Vagina (tissue), 2 donors: ENCODE data around the gene GNAQ.

Experiments used
- POLR2AphosphoS5 ChIP-seq, 2 donors: sonication (generic); formaldehyde crosslinking; IDR thresholded peaks; one replicate each; pipeline ENCODE4 v1.9.0; 2017; ENCODE audit warnings: antibody characterized with exemption in 2 of 2, mild to moderate bottlenecking in 2 of 2, low read depth in 1 of 2; ENCODE audit not compliant: insufficient read depth in 1 of 2
- TF ChIP-seq, protein P1 (sequence below), 3 experiments: fragments of 450-650 bp in 2 of 3; fragments of 200-600 bp in 1 of 3; sonication (generic) in 1 of 3; IDR thresholded peaks; one replicate each; pipeline ENCODE4 v1.5.1; 2017 to 2019; ENCODE audit warnings: antibody characterized with exemption in 3 of 3, mild to moderate bottlenecking in 2 of 3, moderate library complexity in 2 of 3

DNA sequence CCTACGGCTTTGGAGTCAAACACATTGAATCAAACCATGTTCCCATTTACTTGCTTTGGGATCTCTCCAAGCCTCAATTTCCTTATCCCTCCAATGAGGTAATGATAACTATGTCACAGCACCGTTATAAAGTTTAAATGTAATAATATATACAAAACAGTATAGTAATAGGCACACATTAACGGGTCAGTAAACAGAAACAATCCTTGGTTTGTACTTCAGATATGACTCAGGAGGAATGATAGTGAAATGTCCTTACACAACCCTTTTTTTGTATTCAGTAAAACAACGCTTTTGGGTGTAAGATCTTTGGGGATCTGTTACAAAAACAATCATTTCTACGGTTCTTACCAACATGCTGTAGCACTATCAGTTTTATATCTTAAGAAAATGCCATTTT, 205.0 kb downstream of the GNAQ start:
- TF ChIP-seq, protein P1, sequence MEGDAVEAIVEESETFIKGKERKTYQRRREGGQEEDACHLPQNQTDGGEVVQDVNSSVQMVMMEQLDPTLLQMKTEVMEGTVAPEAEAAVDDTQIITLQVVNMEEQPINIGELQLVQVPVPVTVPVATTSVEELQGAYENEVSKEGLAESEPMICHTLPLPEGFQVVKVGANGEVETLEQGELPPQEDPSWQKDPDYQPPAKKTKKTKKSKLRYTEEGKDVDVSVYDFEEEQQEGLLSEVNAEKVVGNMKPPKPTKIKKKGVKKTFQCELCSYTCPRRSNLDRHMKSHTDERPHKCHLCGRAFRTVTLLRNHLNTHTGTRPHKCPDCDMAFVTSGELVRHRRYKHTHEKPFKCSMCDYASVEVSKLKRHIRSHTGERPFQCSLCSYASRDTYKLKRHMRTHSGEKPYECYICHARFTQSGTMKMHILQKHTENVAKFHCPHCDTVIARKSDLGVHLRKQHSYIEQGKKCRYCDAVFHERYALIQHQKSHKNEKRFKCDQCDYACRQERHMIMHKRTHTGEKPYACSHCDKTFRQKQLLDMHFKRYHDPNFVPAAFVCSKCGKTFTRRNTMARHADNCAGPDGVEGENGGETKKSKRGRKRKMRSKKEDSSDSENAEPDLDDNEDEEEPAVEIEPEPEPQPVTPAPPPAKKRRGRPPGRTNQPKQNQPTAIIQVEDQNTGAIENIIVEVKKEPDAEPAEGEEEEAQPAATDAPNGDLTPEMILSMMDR (IDR thresholded peaks at IDR 0.05): no peak
- no peak for TF ChIP-seq POLR2AphosphoS5 (IDR thresholded peaks at IDR 0.05; ENCODE audit: insufficient read depth in 1 of 2, low read depth in 1 of 2)
